ENCODE results near the gene BACH2. TPM values are rescaled to one million over a fixed set of nuclear protein-coding genes. Genes with fewer than 3 reads are reported as not detected.
"Not testable (repeated sequence)": the region's sequence is repeated elsewhere in the genome, so short reads cannot be mapped to it uniquely, and the experiment has no call there.

BACH2 gene
- polyA plus RNA-seq, 1 donor (not counting 4 experiments of a cell fraction or from before 2014, with no cell fraction given) = 0.50 TPM

- Histone ChIP-seq H3K9ac (ENCODE audit: control insufficient read depth, extremely low read depth, insufficient read depth, low read length) (no peak overlapping the region), H4K20me1 (ENCODE audit: control insufficient read depth, extremely low read depth, insufficient read depth, low read length) (no peaks in the 10 kb centered on the region), H3K79me2 (ENCODE audit: control insufficient read depth, insufficient read depth, low read length) (no peaks in the 10 kb centered on the region), H3K27ac (ENCODE audit: control insufficient read depth, insufficient read depth, low read length) (no peak overlapping the region), H3K4me1 (ENCODE audit: control insufficient read depth, extremely low read depth, insufficient read depth, low read length) (no peaks in the 10 kb centered on the region), H3K4me3 (ENCODE audit: control insufficient read depth in 2 of 3, extremely low read depth in 1 of 3, insufficient read depth in 2 of 3, low read depth in 1 of 3, low read length in 3 of 3) (no peak overlapping the region), H3K9me1 (ENCODE audit: control insufficient read depth, extremely low read depth, insufficient read depth, low read length) (no peaks in the 10 kb centered on the region), H3K9me3 (ENCODE audit: control insufficient read depth, low read depth, low read length) (no peaks in the 10 kb centered on the region), H2AFZ (ENCODE audit: control insufficient read depth, low read length) (no peak overlapping the region), H3K27me3 (ENCODE audit: control insufficient read depth, extremely low read depth, insufficient read depth, low read length) (peaks cover 15% of the 10 kb centered on the region), H3K36me3 (ENCODE audit: control insufficient read depth in 2 of 2, extremely low read depth in 1 of 2, insufficient read depth in 2 of 2, low read length in 2 of 2) (no peaks in the 10 kb centered on the region), H3K4me2 (ENCODE audit: control insufficient read depth, extremely low read depth, insufficient read depth, low read depth, low read length) (no peak overlapping the region)
- dilution Hi-C loops (cut with MboI; ENCODE audit: extremely low pct_ligation_motif_present, low sequenced_read_pairs) = no loop called here
- peak; percentile 82 for FAIRE-seq
- TF ChIP-seq EZH2 (IDR thresholded peaks at IDR 0.05; ENCODE audit: low read length) (no peak), CTCF (optimal IDR thresholded peaks at IDR 0.05 in 1 of 3, IDR thresholded peaks at IDR 0.05 in 1 of 3, conservative IDR thresholded peaks at IDR 0.05 in 1 of 3; ENCODE audit: extremely low read depth in 1 of 3, insufficient read depth in 2 of 3, low read length in 3 of 3) (no peak)
- DNase-seq (ENCODE audit: low read depth, low spot score) = no peak
Observed at GRCh38 chr6:89895276-89895874, 401.3 kb downstream of the BACH2 start.

GRCh38 chr6:89894169-89894568, 402.5 kb downstream of the BACH2 start, which contains the start of gene GJA10:
TSS of gene GJA10 (plus strand) at chr6:89894469. CDS start at chr6:89894469, 0 bp downstream.
- H3K9ac ChIP-seq (ENCODE audit: control insufficient read depth, extremely low read depth, insufficient read depth, low read length) = no peak within 1 kb of the TSS
- peaks cover 15% of the 10 kb centered on the region for H3K27me3 ChIP-seq (ENCODE audit: control insufficient read depth, extremely low read depth, insufficient read depth, low read length)
- DNase-seq (ENCODE audit: low read depth, low spot score) = no peak
- H3K4me1 ChIP-seq (ENCODE audit: control insufficient read depth, extremely low read depth, insufficient read depth, low read length) = no peaks in the 10 kb centered on the region
- no peaks in the 10 kb centered on the region for H3K9me3 ChIP-seq (ENCODE audit: control insufficient read depth, low read depth, low read length)
- no peak for TF ChIP-seq CTCF (optimal IDR thresholded peaks at IDR 0.05 in 1 of 3, IDR thresholded peaks at IDR 0.05 in 1 of 3, conservative IDR thresholded peaks at IDR 0.05 in 1 of 3; ENCODE audit: extremely low read depth in 1 of 3, insufficient read depth in 2 of 3, low read length in 3 of 3)
- TF ChIP-seq EZH2 (IDR thresholded peaks at IDR 0.05; ENCODE audit: low read length) = no peak
- H3K79me2 ChIP-seq (ENCODE audit: control insufficient read depth, insufficient read depth, low read length) = no peaks in the 10 kb centered on the region
- no peak within 1 kb of the TSS for H2AFZ ChIP-seq (ENCODE audit: control insufficient read depth, low read length)
- no peaks in the 10 kb centered on the region for H3K36me3 ChIP-seq (ENCODE audit: control insufficient read depth in 2 of 2, extremely low read depth in 1 of 2, insufficient read depth in 2 of 2, low read length in 2 of 2)
- FAIRE-seq = no peak
- no peak within 1 kb of the TSS for H3K27ac ChIP-seq (ENCODE audit: control insufficient read depth, insufficient read depth, low read length)
- H3K4me3 ChIP-seq (ENCODE audit: control insufficient read depth in 2 of 3, extremely low read depth in 1 of 3, insufficient read depth in 2 of 3, low read depth in 1 of 3, low read length in 3 of 3) = no peak within 1 kb of the TSS
- no peak within 1 kb of the TSS for H3K4me2 ChIP-seq (ENCODE audit: control insufficient read depth, extremely low read depth, insufficient read depth, low read depth, low read length)
- no peaks in the 10 kb centered on the region for H3K9me1 ChIP-seq (ENCODE audit: control insufficient read depth, extremely low read depth, insufficient read depth, low read length)
- no peaks in the 10 kb centered on the region for H4K20me1 ChIP-seq (ENCODE audit: control insufficient read depth, extremely low read depth, insufficient read depth, low read length)
- dilution Hi-C loops (cut with MboI; ENCODE audit: extremely low pct_ligation_motif_present, low sequenced_read_pairs) = no loop called here

GRCh38 chr6:89892577-89892976, 404.1 kb downstream of the BACH2 start:
- H3K4me2 ChIP-seq (ENCODE audit: control insufficient read depth, extremely low read depth, insufficient read depth, low read depth, low read length); H2AFZ ChIP-seq (ENCODE audit: control insufficient read depth, low read length); FAIRE-seq; H3K9me1 ChIP-seq (ENCODE audit: control insufficient read depth, extremely low read depth, insufficient read depth, low read length); H3K79me2 ChIP-seq (ENCODE audit: control insufficient read depth, insufficient read depth, low read length); H3K9ac ChIP-seq (ENCODE audit: control insufficient read depth, extremely low read depth, insufficient read depth, low read length); dilution Hi-C loops (cut with MboI; ENCODE audit: extremely low pct_ligation_motif_present, low sequenced_read_pairs); H3K4me1 ChIP-seq (ENCODE audit: control insufficient read depth, extremely low read depth, insufficient read depth, low read length); H4K20me1 ChIP-seq (ENCODE audit: control insufficient read depth, extremely low read depth, insufficient read depth, low read length); H3K9me3 ChIP-seq (ENCODE audit: control insufficient read depth, low read depth, low read length); DNase-seq (ENCODE audit: low read depth, low spot score); H3K36me3 ChIP-seq (ENCODE audit: control insufficient read depth in 2 of 2, extremely low read depth in 1 of 2, insufficient read depth in 2 of 2, low read length in 2 of 2); H3K27ac ChIP-seq (ENCODE audit: control insufficient read depth, insufficient read depth, low read length); H3K4me3 ChIP-seq (ENCODE audit: control insufficient read depth in 2 of 3, extremely low read depth in 1 of 3, insufficient read depth in 2 of 3, low read depth in 1 of 3, low read length in 3 of 3): not testable (repeated sequence)
- H3K27me3 ChIP-seq (ENCODE audit: control insufficient read depth, extremely low read depth, insufficient read depth, low read length) = peaks cover 20% of the 10 kb centered on the region

All from keratinocyte (primary cell).